ENCODE results near the gene COBLL1.

Gene COBLL1

DNA sequence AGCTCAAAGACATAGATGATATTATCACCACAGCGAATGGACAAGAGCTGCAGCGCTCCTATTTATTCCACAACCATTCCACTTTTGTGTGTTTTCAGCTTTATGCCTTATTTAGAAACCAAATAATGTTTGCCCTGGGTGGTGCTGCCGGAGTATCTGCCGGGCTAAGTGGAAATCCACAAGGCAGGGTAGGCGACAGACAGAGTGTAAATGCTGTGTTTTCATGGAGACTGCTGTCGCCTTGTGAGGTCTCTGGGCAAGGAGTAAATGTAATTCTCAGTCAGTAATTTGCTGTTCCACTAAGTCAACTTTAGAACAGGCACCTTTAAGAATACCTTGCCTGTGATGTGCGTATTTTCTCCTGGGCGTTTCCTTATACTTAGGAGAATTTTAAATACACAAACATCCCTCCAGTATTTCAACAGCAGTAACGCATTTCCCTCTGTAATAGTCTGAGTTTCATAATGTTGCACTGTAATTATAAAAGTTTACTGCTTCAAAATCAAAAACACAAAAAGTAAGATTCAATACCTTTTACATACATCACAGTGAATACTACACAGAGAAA, 60.9 kb downstream of the COBLL1 start:
- no peak overlapping the region for H3K27ac ChIP-seq
- TF ChIP-seq, protein P1, sequence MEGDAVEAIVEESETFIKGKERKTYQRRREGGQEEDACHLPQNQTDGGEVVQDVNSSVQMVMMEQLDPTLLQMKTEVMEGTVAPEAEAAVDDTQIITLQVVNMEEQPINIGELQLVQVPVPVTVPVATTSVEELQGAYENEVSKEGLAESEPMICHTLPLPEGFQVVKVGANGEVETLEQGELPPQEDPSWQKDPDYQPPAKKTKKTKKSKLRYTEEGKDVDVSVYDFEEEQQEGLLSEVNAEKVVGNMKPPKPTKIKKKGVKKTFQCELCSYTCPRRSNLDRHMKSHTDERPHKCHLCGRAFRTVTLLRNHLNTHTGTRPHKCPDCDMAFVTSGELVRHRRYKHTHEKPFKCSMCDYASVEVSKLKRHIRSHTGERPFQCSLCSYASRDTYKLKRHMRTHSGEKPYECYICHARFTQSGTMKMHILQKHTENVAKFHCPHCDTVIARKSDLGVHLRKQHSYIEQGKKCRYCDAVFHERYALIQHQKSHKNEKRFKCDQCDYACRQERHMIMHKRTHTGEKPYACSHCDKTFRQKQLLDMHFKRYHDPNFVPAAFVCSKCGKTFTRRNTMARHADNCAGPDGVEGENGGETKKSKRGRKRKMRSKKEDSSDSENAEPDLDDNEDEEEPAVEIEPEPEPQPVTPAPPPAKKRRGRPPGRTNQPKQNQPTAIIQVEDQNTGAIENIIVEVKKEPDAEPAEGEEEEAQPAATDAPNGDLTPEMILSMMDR (conservative IDR thresholded peaks at IDR 0.05), result no peak
- no peak for TF ChIP-seq ZFX (IDR thresholded peaks at IDR 0.05)

GRCh38 chr2:164779383-164780057, 62.1 kb downstream of the COBLL1 start:
- no peak for TF ChIP-seq ZFX (IDR thresholded peaks at IDR 0.05)
- H3K27ac ChIP-seq, result no peak overlapping the region

GRCh38 chr2:164778723-164779122, 62.9 kb downstream of the COBLL1 start:
- TF ChIP-seq, protein P1 (conservative IDR thresholded peaks at IDR 0.05), result no peak
- TF ChIP-seq ZFX (IDR thresholded peaks at IDR 0.05), result no peak
- H3K27ac ChIP-seq, result no peak overlapping the region

- TF ChIP-seq ZFX (IDR thresholded peaks at IDR 0.05), result no peak
- TF ChIP-seq, protein P1 (conservative IDR thresholded peaks at IDR 0.05), result no peak
- H3K27ac ChIP-seq, result no peak overlapping the region
Measured at GRCh38 chr2:164777847-164778461, 63.7 kb downstream of the COBLL1 start.

- no peak for TF ChIP-seq ZFX (IDR thresholded peaks at IDR 0.05)
- TF ChIP-seq, protein P1 (conservative IDR thresholded peaks at IDR 0.05), result no peak
- no peak overlapping the region for H3K27ac ChIP-seq
Measured at GRCh38 chr2:164773635-164774034, 68.0 kb downstream of the COBLL1 start.

GRCh38 chr2:164773091-164773490, 68.5 kb downstream of the COBLL1 start:
- H3K27ac ChIP-seq, result no peak overlapping the region
- TF ChIP-seq ZFX (IDR thresholded peaks at IDR 0.05), result no peak
- TF ChIP-seq, protein P1 (conservative IDR thresholded peaks at IDR 0.05), result no peak

- no peak for TF ChIP-seq ZFX (IDR thresholded peaks at IDR 0.05)
- TF ChIP-seq, protein P1 (conservative IDR thresholded peaks at IDR 0.05), result no peak
- no peak overlapping the region for H3K27ac ChIP-seq
Measured at GRCh38 chr2:164771897-164772296, 69.7 kb downstream of the COBLL1 start.

Data from C4-2B (cell line).